ENCODE results near the gene RASL11B.

DNA sequence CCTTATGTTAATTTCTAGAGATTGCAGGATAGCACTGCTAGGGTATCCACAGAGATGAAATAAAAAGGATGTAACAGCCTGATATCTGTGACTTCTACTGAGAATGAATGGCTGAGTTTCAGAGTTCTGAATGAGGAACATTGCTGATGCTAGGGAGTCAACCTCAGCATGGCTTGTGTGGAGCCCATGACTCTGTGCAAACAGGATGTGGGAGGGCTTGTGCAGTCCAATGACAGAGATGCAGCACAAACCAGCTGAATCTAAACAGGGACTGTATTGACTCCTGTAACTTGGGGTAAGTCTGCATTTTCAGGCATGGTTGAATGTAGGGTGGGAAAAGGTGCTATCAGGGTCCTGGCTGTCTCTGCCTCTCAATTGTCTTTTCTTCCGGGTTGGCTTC, 5.3 kb upstream of the RASL11B start:
- TF ChIP-seq POLR2A (IDR thresholded peaks at IDR 0.05; ENCODE audit: low read length) (no peak), GATA1 (IDR thresholded peaks at IDR 0.05; ENCODE audit: low read depth, low read length) (no peak)
